Right ventricle myocardium superior (tissue), 1 donor: ENCODE measurements around the gene ST3GAL5. TPM values are rescaled to one million over a fixed set of nuclear protein-coding genes. Genes with fewer than 3 reads are reported as not detected.

Experiments used
- ATAC-seq: fragments of 200-7000 bp; cut with Tn5 transposase; one replicate; pipeline ENCODE4 v1.9.1; 2020; ENCODE audit warnings: mild to moderate bottlenecking; ENCODE audit not compliant: poor library complexity
- DNase-seq: peaks from one replicate; pipeline ENCODE4 v3.0.0-alpha.2; 2020
- intact Hi-C: fragments of 100-400 bp; cut with DNase I; formaldehyde crosslinking; loops from one replicate; pipeline ENCODE4 v1.11.2; 2022
- total RNA-seq: library from RNA; stranded (reverse); fragmentation: NEBNext Ultra II Directional; extraction: Animal tissue kit (Norgen Biotek cat#: 25700); gene quantifications from one replicate; pipeline ENCODE4 v1.2.1, GENCODE V29; 2021
- donor health status: DM: no; HTN: yes; CAD: no; lungs with severe emphysema.

Gene ST3GAL5
- total RNA-seq, 1 donor from 2014 or later = 5.0 TPM

- intact Hi-C loops = no loop called here
- DNase-seq (no peak), ATAC-seq (no peak)
Measured at GRCh38 chr2:85921659-85922058, 32.9 kb upstream of the ST3GAL5 start.

- intact Hi-C loops = no loop called here
- ATAC-seq (peak; percentile 54), DNase-seq (peak; percentile 48)
Measured at GRCh38 chr2:85920810-85921545, 32.2 kb upstream of the ST3GAL5 start.

GRCh38 chr2:85917887-85918795 lies 29.4 kb upstream of the ST3GAL5 start:
- DNase-seq (no peak), ATAC-seq (no peak)
- intact Hi-C loops = no loop called here

GRCh38 chr2:85915606-85916303 lies 27.0 kb upstream of the ST3GAL5 start:
- DNase-seq (no peak), ATAC-seq (no peak)
- intact Hi-C loops = no loop called here

GRCh38 chr2:85914922-85915321 lies 26.1 kb upstream of the ST3GAL5 start:
- DNase-seq (no peak), ATAC-seq (no peak)
- intact Hi-C loops = no loop called here

- ATAC-seq (peak; percentile 86), DNase-seq (no peak)
- intact Hi-C loops = no loop called here
Measured at GRCh38 chr2:85913884-85914881, 25.4 kb upstream of the ST3GAL5 start.

- DNase-seq (no peak), ATAC-seq (no peak)
- intact Hi-C loops = no loop called here
Measured at GRCh38 chr2:85911814-85912692, 23.3 kb upstream of the ST3GAL5 start.

- intact Hi-C loops = no loop called here
- ATAC-seq (no peak), DNase-seq (no peak)
Measured at GRCh38 chr2:85911097-85911496, 22.3 kb upstream of the ST3GAL5 start.

- intact Hi-C loops = no loop called here
- no peak for ATAC-seq
- DNase-seq = no peak
Measured at GRCh38 chr2:85909005-85909404, 20.2 kb upstream of the ST3GAL5 start.

GRCh38 chr2:85908506-85908905 lies 19.7 kb upstream of the ST3GAL5 start:
- intact Hi-C loops = no loop called here
- ATAC-seq (no peak), DNase-seq (no peak)

GRCh38 chr2:85907671-85908157 lies 18.9 kb upstream of the ST3GAL5 start:
- ATAC-seq (no peak), DNase-seq (no peak)
- intact Hi-C loops = no loop called here

- no peak for ATAC-seq
- no peak for DNase-seq
- intact Hi-C loops = no loop called here
Measured at GRCh38 chr2:85906748-85907147, 18.0 kb upstream of the ST3GAL5 start.

- ATAC-seq (peak; percentile 10), DNase-seq (no peak)
- intact Hi-C loops = no loop called here
Measured at GRCh38 chr2:85905891-85906290, 17.1 kb upstream of the ST3GAL5 start.

- ATAC-seq = peak; percentile 83
- intact Hi-C loops = no loop called here
Measured at GRCh38 chr2:85905187-85905666, 16.4 kb upstream of the ST3GAL5 start.

GRCh38 chr2:85903849-85904248 lies 15.1 kb upstream of the ST3GAL5 start:
- no peak for ATAC-seq
- DNase-seq = no peak
- intact Hi-C loops = no loop called here

More at GRCh38 chr2:85905187-85905666, 16.4 kb upstream of the ST3GAL5 start:
- DNase-seq = no peak

- no peak for ATAC-seq
- intact Hi-C loops = no loop called here
- DNase-seq = no peak
Measured at GRCh38 chr2:85902496-85902895, 13.7 kb upstream of the ST3GAL5 start.

GRCh38 chr2:85901155-85901554 lies 12.4 kb upstream of the ST3GAL5 start:
- intact Hi-C loops = no loop called here
- ATAC-seq = no peak

More at GRCh38 chr2:85901155-85901554, 12.4 kb upstream of the ST3GAL5 start:
- no peak for DNase-seq
